WTC11 (cell line): ENCODE data around the gene GPR37L1. TPM values are rescaled to one million over a fixed set of nuclear protein-coding genes. Genes with fewer than 3 reads are reported as not detected.

Experiments
- ATAC-seq: fragments of 200-7000 bp; cut with Tn5 transposase; 2 replicates; pipeline ENCODE4 v1.10.0; 2021; ENCODE audit warnings: mild to moderate bottlenecking, moderate library complexity
- CTCF ChIA-PET: fragments of 300-600 bp; sonication (Branson Sonifier 250); formaldehyde crosslinking; loops from one replicate; lab custom pipeline; 2021; ENCODE audit warnings: antibody characterized with exemption; lab: Charles Lee
- POLR2A ChIA-PET: fragments of 350-600 bp; sonication (Branson Sonifier 250); formaldehyde crosslinking; loops from one replicate; lab custom pipeline; 2021; ENCODE audit warnings: antibody characterized with exemption; lab: Charles Lee
- DNase-seq: peaks from one replicate; pipeline ENCODE4 v3.0.0; 2021; ENCODE audit warnings: low spot score
- H3K27ac Mint-ChIP-seq: 2 replicates; pipeline ENCODE4 v1.8.0; 2021; ENCODE audit warnings: mixed read lengths
- H3K27me3 Mint-ChIP-seq: 2 replicates; pipeline ENCODE4 v1.8.0; 2021; ENCODE audit warnings: low read depth, mild to moderate bottlenecking, moderate library complexity, mixed read lengths
- H3K36me3 Mint-ChIP-seq: 2 replicates; pipeline ENCODE4 v1.8.0; 2021; ENCODE audit warnings: mixed read lengths
- H3K4me1 Mint-ChIP-seq: 2 replicates; pipeline ENCODE4 v1.8.0; 2022; ENCODE audit warnings: mixed read lengths
- H3K4me3 Mint-ChIP-seq: 2 replicates; pipeline ENCODE4 v1.8.0; 2021; ENCODE audit warnings: mild to moderate bottlenecking, moderate library complexity, mixed read lengths
- H3K9me3 Mint-ChIP-seq: 2 replicates; pipeline ENCODE4 v1.8.0; 2021; ENCODE audit warnings: mixed read lengths
- ATF1 ChIP-seq: sonication (generic); formaldehyde crosslinking; IDR thresholded peaks from 2 replicates; pipeline ENCODE4 v1.8.1; 2023; ENCODE audit warnings: mild to moderate bottlenecking, moderate library complexity, missing genetic modification reagents
- CBFB ChIP-seq: sonication (generic); formaldehyde crosslinking; IDR thresholded peaks from 2 replicates; pipeline ENCODE4 v1.8.1; 2022; ENCODE audit warnings: mild to moderate bottlenecking, low read depth, missing genetic modification reagents
- EMX1 ChIP-seq: fragments of 250-450 bp; sonication (Bioruptor Pico); IDR thresholded peaks from 2 replicates; pipeline ENCODE4 v1.8.0; 2021; ENCODE audit warnings: mild to moderate bottlenecking
- GRHL2 ChIP-seq: fragments of 250-450 bp; sonication (Bioruptor Pico); IDR thresholded peaks from 2 replicates; pipeline ENCODE4 v1.8.0; 2022; ENCODE audit warnings: mild to moderate bottlenecking, moderate library complexity; ENCODE audit not compliant: insufficient replicate concordance, severe bottlenecking
- GTF2I ChIP-seq: fragments of 250-450 bp; sonication (Bioruptor Pico); conservative IDR thresholded peaks from 2 replicates; pipeline ENCODE4 v1.4.0; 2021; ENCODE audit warnings: mild to moderate bottlenecking
- JAZF1 ChIP-seq: fragments of 250-450 bp; sonication (Bioruptor Pico); IDR thresholded peaks from 2 replicates; pipeline ENCODE4 v1.9.0; 2021; ENCODE audit warnings: moderate library complexity, mild to moderate bottlenecking, inconsistent platforms
- JUN ChIP-seq: sonication (generic); formaldehyde crosslinking; IDR thresholded peaks from 2 replicates; pipeline ENCODE4 v1.8.0; 2023; ENCODE audit warnings: mild to moderate bottlenecking, missing genetic modification reagents
- NR1H2 ChIP-seq: sonication (generic); formaldehyde crosslinking; IDR thresholded peaks from 2 replicates; pipeline ENCODE4 v1.9.0; 2021; ENCODE audit warnings: mild to moderate bottlenecking, moderate library complexity, missing genetic modification reagents
- SMAD3 ChIP-seq: sonication (generic); formaldehyde crosslinking; IDR thresholded peaks from 2 replicates; pipeline ENCODE4 v1.8.0; 2022; ENCODE audit warnings: missing genetic modification reagents, mild to moderate bottlenecking, borderline replicate concordance
- SMAD4 ChIP-seq: sonication (generic); formaldehyde crosslinking; IDR thresholded peaks from 2 replicates; pipeline ENCODE4 v1.8.0; 2022; ENCODE audit warnings: mild to moderate bottlenecking, missing genetic modification reagents
- SOX15 ChIP-seq: fragments of 250-450 bp; sonication (Bioruptor Pico); IDR thresholded peaks from 2 replicates; pipeline ENCODE4 v1.9.0; 2021; ENCODE audit warnings: mild to moderate bottlenecking
- TCF7 ChIP-seq: sonication (generic); formaldehyde crosslinking; IDR thresholded peaks from 2 replicates; pipeline ENCODE4 v1.8.0; 2022; ENCODE audit warnings: mild to moderate bottlenecking, low read depth, missing genetic modification reagents, moderate library complexity
- ZBTB21 ChIP-seq: sonication (generic); formaldehyde crosslinking; IDR thresholded peaks from 2 replicates; pipeline ENCODE4 v1.8.1; 2023; ENCODE audit warnings: mild to moderate bottlenecking, missing genetic modification reagents, borderline replicate concordance
- total RNA-seq: library from RNA; stranded (reverse); gene quantifications from 3 replicates; pipeline ENCODE4 v1.2.3, GENCODE V29; 2021
- TF ChIP-seq, protein P1 (sequence below): sonication (generic); formaldehyde crosslinking; IDR thresholded peaks from 2 replicates; pipeline ENCODE4 v1.8.0; 2022; ENCODE audit warnings: missing genetic modification reagents
- TF ChIP-seq, protein P2 (sequence below): fragments of 250-450 bp; sonication (Bioruptor Pico); IDR thresholded peaks from 2 replicates; pipeline ENCODE4 v2.1.2; 2022; ENCODE audit warnings: mild to moderate bottlenecking, moderate library complexity
- TF ChIP-seq, protein P3 (sequence below): sonication (generic); formaldehyde crosslinking; IDR thresholded peaks from 2 replicates; pipeline ENCODE4 v1.8.1; 2023; ENCODE audit warnings: mild to moderate bottlenecking, missing genetic modification reagents
- TF ChIP-seq, protein P4 (sequence below): sonication (generic); formaldehyde crosslinking; IDR thresholded peaks from 2 replicates; pipeline ENCODE4 v1.8.0; 2022; ENCODE audit warnings: mild to moderate bottlenecking, missing genetic modification reagents
- TF ChIP-seq, protein P5 (sequence below): fragments of 200-600 bp; IDR thresholded peaks from 2 replicates; pipeline ENCODE4 v1.8.0; 2022; ENCODE audit warnings: antibody characterized with exemption
- TF ChIP-seq, protein P6 (sequence below): sonication (generic); formaldehyde crosslinking; IDR thresholded peaks from 2 replicates; pipeline ENCODE4 v1.8.1; 2022; ENCODE audit warnings: missing genetic modification reagents, borderline replicate concordance
- TF ChIP-seq, protein P7 (sequence below): sonication (generic); formaldehyde crosslinking; IDR thresholded peaks from 2 replicates; pipeline ENCODE4 v1.8.0; 2022; ENCODE audit warnings: mild to moderate bottlenecking, missing genetic modification reagents

The GPR37L1 gene
- total RNA-seq, 1 experiment from 2014 or later, result 0.07 TPM

DNA sequence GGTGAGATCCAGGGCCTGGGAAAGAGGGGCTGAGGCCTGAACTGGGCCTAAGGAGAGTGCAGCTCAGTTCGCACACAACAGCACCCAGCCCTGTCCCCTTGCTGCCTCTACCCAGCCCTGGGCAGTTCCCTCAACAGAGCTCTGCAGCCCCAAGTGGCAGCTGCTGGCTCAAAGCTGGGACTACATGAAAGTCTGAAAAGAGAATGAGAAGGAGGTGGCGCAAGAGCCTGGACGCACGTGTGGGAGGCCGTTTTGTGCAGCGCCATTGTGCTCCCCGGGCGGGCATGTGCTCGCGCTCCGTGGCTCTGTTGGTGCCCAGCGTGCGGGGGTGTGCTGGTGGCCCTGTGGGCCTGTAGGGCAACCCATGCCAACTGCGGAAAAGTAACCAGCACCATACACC is 10.3 kb downstream of the GPR37L1 start:
- ATAC-seq (no peak), DNase-seq (no peak)
- ChIA-PET POLR2A (no interaction called here), CTCF (interaction anchor here (0.8 to 6.5 kb wide), 7 partner anchors 9 to 133 kb away, joined by 3 to 76 read pairs (median 7); partner anchors contain the start of genes ELF3 and GPR37L1)
- H3K27me3 Mint-ChIP-seq, result no peaks in the 10 kb centered on the region
- no peaks in the 10 kb centered on the region for H3K9me3 Mint-ChIP-seq
- H3K27ac Mint-ChIP-seq, result no peak overlapping the region; the same call in 1 of the 2 replicates
- H3K4me3 Mint-ChIP-seq, result no peak overlapping the region
- H3K4me1 Mint-ChIP-seq, result peaks cover 11% of the 10 kb centered on the region
- H3K36me3 Mint-ChIP-seq, result peaks cover 6% of the 10 kb centered on the region
- TF ChIP-seq CBFB (CRISPR knock-in tag), result no peak
- TF ChIP-seq, protein P1, sequence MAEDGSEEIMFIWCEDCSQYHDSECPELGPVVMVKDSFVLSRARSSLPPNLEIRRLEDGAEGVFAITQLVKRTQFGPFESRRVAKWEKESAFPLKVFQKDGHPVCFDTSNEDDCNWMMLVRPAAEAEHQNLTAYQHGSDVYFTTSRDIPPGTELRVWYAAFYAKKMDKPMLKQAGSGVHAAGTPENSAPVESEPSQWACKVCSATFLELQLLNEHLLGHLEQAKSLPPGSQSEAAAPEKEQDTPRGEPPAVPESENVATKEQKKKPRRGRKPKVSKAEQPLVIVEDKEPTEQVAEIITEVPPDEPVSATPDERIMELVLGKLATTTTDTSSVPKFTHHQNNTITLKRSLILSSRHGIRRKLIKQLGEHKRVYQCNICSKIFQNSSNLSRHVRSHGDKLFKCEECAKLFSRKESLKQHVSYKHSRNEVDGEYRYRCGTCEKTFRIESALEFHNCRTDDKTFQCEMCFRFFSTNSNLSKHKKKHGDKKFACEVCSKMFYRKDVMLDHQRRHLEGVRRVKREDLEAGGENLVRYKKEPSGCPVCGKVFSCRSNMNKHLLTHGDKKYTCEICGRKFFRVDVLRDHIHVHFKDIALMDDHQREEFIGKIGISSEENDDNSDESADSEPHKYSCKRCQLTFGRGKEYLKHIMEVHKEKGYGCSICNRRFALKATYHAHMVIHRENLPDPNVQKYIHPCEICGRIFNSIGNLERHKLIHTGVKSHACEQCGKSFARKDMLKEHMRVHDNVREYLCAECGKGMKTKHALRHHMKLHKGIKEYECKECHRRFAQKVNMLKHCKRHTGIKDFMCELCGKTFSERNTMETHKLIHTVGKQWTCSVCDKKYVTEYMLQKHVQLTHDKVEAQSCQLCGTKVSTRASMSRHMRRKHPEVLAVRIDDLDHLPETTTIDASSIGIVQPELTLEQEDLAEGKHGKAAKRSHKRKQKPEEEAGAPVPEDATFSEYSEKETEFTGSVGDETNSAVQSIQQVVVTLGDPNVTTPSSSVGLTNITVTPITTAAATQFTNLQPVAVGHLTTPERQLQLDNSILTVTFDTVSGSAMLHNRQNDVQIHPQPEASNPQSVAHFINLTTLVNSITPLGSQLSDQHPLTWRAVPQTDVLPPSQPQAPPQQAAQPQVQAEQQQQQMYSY (CRISPR knock-in tag), result no peak
- no peak for TF ChIP-seq JAZF1
- TF ChIP-seq GTF2I, result no peak
- TF ChIP-seq SMAD3, result no peak
- no peak for TF ChIP-seq EMX1 (CRISPR knock-in tag)
- TF ChIP-seq NR1H2 (CRISPR knock-in tag), result no peak

DNA sequence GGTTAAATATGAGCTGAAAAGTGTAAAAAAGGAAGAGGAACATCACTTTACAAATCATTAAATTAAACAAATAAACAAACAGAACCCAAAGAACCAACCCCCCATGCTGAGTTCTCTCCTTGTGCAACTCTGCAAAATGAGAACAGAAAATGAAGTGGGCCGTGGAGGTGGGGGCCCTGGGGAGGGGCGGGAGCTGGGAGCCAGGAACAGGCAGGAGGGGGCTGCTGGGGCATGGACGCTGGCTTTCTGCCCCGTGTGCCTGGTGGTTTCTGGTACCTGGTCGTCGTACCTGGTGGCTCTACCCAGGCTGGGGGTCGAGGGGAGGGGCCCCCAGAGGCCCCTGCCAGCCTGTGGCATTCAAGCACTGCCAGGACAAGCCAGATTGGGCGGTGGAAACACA is 10.8 kb downstream of the GPR37L1 start:
- POLR2A ChIA-PET, result no interaction called here
- Mint-ChIP-seq H3K36me3 (peaks cover 6% of the 10 kb centered on the region), H3K27me3 (no peaks in the 10 kb centered on the region), H3K27ac (no peak overlapping the region; the same call in 1 of the 2 replicates), H3K9me3 (no peaks in the 10 kb centered on the region), H3K4me1 (peaks cover 16% of the 10 kb centered on the region), H3K4me3 (no peak overlapping the region)
- CTCF ChIA-PET, result interaction anchor here (1.1 to 6.5 kb wide), 6 partner anchors 10 to 134 kb away, joined by 3 to 76 read pairs (median 13); partner anchors contain the start of genes ELF3 and GPR37L1
- DNase-seq (no peak), ATAC-seq (no peak)
- TF ChIP-seq SMAD4 (CRISPR knock-in tag), result no peak
- TF ChIP-seq TCF7 (CRISPR knock-in tag), result no peak
- TF ChIP-seq, protein P2, sequence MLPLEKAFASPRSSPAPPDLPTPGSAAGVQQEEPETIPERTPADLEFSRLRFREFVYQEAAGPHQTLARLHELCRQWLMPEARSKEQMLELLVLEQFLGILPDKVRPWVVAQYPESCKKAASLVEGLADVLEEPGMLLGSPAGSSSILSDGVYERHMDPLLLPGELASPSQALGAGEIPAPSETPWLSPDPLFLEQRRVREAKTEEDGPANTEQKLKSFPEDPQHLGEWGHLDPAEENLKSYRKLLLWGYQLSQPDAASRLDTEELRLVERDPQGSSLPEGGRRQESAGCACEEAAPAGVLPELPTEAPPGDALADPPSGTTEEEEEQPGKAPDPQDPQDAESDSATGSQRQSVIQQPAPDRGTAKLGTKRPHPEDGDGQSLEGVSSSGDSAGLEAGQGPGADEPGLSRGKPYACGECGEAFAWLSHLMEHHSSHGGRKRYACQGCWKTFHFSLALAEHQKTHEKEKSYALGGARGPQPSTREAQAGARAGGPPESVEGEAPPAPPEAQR (CRISPR knock-in tag), result no peak
- no peak for TF ChIP-seq GRHL2 (CRISPR knock-in tag)
- no peak for TF ChIP-seq ZBTB21
- TF ChIP-seq, protein P3, sequence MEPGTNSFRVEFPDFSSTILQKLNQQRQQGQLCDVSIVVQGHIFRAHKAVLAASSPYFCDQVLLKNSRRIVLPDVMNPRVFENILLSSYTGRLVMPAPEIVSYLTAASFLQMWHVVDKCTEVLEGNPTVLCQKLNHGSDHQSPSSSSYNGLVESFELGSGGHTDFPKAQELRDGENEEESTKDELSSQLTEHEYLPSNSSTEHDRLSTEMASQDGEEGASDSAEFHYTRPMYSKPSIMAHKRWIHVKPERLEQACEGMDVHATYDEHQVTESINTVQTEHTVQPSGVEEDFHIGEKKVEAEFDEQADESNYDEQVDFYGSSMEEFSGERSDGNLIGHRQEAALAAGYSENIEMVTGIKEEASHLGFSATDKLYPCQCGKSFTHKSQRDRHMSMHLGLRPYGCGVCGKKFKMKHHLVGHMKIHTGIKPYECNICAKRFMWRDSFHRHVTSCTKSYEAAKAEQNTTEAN, result no peak
- TF ChIP-seq, protein P4, sequence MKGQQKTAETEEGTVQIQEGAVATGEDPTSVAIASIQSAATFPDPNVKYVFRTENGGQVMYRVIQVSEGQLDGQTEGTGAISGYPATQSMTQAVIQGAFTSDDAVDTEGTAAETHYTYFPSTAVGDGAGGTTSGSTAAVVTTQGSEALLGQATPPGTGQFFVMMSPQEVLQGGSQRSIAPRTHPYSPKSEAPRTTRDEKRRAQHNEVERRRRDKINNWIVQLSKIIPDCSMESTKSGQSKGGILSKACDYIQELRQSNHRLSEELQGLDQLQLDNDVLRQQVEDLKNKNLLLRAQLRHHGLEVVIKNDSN (CRISPR knock-in tag), result no peak
- TF ChIP-seq ATF1, result no peak
- no peak for TF ChIP-seq SOX15 (CRISPR knock-in tag)
- no peak for TF ChIP-seq SMAD3
- TF ChIP-seq, protein P5, sequence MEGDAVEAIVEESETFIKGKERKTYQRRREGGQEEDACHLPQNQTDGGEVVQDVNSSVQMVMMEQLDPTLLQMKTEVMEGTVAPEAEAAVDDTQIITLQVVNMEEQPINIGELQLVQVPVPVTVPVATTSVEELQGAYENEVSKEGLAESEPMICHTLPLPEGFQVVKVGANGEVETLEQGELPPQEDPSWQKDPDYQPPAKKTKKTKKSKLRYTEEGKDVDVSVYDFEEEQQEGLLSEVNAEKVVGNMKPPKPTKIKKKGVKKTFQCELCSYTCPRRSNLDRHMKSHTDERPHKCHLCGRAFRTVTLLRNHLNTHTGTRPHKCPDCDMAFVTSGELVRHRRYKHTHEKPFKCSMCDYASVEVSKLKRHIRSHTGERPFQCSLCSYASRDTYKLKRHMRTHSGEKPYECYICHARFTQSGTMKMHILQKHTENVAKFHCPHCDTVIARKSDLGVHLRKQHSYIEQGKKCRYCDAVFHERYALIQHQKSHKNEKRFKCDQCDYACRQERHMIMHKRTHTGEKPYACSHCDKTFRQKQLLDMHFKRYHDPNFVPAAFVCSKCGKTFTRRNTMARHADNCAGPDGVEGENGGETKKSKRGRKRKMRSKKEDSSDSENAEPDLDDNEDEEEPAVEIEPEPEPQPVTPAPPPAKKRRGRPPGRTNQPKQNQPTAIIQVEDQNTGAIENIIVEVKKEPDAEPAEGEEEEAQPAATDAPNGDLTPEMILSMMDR, result no peak
- TF ChIP-seq JUN (CRISPR knock-in tag), result no peak
- TF ChIP-seq, protein P6, sequence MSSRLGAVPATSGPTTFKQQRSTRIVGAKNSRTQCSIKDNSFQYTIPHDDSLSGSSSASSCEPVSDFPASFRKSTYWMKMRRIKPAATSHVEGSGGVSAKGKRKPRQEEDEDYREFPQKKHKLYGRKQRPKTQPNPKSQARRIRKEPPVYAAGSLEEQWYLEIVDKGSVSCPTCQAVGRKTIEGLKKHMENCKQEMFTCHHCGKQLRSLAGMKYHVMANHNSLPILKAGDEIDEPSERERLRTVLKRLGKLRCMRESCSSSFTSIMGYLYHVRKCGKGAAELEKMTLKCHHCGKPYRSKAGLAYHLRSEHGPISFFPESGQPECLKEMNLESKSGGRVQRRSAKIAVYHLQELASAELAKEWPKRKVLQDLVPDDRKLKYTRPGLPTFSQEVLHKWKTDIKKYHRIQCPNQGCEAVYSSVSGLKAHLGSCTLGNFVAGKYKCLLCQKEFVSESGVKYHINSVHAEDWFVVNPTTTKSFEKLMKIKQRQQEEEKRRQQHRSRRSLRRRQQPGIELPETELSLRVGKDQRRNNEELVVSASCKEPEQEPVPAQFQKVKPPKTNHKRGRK, result no peak
- TF ChIP-seq, protein P7, sequence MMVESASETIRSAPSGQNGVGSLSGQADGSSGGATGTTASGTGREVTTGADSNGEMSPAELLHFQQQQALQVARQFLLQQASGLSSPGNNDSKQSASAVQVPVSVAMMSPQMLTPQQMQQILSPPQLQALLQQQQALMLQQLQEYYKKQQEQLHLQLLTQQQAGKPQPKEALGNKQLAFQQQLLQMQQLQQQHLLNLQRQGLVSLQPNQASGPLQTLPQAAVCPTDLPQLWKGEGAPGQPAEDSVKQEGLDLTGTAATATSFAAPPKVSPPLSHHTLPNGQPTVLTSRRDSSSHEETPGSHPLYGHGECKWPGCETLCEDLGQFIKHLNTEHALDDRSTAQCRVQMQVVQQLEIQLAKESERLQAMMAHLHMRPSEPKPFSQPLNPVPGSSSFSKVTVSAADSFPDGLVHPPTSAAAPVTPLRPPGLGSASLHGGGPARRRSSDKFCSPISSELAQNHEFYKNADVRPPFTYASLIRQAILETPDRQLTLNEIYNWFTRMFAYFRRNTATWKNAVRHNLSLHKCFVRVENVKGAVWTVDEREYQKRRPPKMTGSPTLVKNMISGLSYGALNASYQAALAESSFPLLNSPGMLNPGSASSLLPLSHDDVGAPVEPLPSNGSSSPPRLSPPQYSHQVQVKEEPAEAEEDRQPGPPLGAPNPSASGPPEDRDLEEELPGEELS, result no peak
